ENCODE results near the gene L3MBTL3. TPM values are rescaled to one million over a fixed set of nuclear protein-coding genes. Genes with fewer than 3 reads are reported as not detected.

L3MBTL3 gene
- total RNA-seq, 1 donor from 2014 or later, result 8.1 TPM

- H3K36me3 Mint-ChIP-seq (ENCODE audit: low read depth), result no peaks in the 10 kb centered on the region
- H3K27ac Mint-ChIP-seq, result no peak overlapping the region
- no peak for DNase-seq
- peaks cover 23% of the 10 kb centered on the region for H3K27me3 Mint-ChIP-seq
- no peaks in the 10 kb centered on the region for H3K4me1 Mint-ChIP-seq
- H3K4me3 Mint-ChIP-seq, result no peak overlapping the region
- peaks cover 3% of the 10 kb centered on the region for H3K9me3 Mint-ChIP-seq
- intact Hi-C loops (cut with micrococcal nuclease), result no loop called here
Measured at GRCh38 chr6:130012728-130013127, 5.7 kb upstream of the L3MBTL3 start.

GRCh38 chr6:130018744-130019325, 454 bp downstream of the L3MBTL3 start:
- DNase-seq, result no peak
- H3K27me3 Mint-ChIP-seq, result peaks cover 16% of the 10 kb centered on the region
- H3K27ac Mint-ChIP-seq, result peak overlapping the region; percentile 96
- H3K4me1 Mint-ChIP-seq, result peaks cover 15% of the 10 kb centered on the region
- H3K4me3 Mint-ChIP-seq, result peak overlapping the region; percentile 100
- peaks cover 13% of the 10 kb centered on the region for H3K36me3 Mint-ChIP-seq (ENCODE audit: low read depth)
- intact Hi-C loops (cut with micrococcal nuclease), result loop anchor here (2.0 kb wide), 1 partner anchor 528 kb away; no protein-coding TSS in a partner anchor
- H3K9me3 Mint-ChIP-seq, result no peaks in the 10 kb centered on the region

- peak; percentile 78 for DNase-seq
- Mint-ChIP-seq H3K36me3 (ENCODE audit: low read depth) (peaks cover 16% of the 10 kb centered on the region), H3K9me3 (no peaks in the 10 kb centered on the region), H3K4me3 (peak overlapping the region; percentile 89), H3K27ac (peak overlapping the region; percentile 85), H3K27me3 (peaks cover 16% of the 10 kb centered on the region), H3K4me1 (peaks cover 16% of the 10 kb centered on the region)
- intact Hi-C loops (cut with micrococcal nuclease), result loop anchor here (2.0 to 10.0 kb wide), 5 partner anchors 252 to 529 kb away; no protein-coding TSS in a partner anchor
Measured at GRCh38 chr6:130019326-130020072, 1.1 kb downstream of the L3MBTL3 start.

DNA sequence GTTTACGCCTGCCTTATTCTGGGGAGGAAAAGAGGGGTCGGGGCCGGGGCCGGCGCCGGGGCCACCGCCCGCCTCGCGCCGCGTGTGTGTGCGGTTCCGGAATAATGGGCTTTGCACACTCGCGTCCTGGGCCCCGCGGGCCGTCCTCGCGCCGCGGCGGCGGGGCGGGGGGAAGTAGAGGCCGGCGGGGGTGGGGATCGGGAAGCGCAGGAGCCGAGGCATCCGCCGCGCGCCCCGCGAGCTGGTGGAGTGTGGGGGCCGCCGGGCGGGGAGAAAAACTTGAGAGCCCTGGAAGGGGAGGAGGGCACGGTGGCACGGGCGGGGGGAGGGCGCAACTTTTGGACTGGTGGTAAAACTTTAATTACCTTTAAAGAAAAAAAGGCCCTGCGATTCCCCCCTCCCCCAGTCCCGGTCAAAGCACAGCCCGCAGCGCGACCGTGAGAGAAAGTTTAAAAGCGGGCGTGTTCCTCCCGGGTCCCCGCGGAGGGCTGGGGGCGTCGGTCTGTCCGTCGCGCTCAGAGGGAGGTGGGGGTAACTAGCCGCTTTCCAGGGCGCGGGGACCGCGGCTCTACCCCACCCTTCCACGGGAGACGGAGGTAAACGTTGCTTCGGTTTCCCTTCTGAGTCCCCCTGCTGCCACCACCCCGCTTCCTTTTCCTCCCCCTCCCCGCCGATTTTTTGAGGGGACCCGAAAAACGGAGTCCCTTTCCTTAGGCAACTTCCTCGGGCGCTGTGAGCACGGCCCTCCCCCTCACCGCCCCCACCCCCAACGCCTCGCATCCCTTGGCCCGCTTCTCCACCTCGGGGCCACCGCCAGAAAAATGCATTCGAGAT, 1.9 kb downstream of the L3MBTL3 start:
- intact Hi-C loops (cut with micrococcal nuclease), result loop anchor here (2.0 to 10.0 kb wide), 4 partner anchors 253 to 495 kb away; no protein-coding TSS in a partner anchor
- Mint-ChIP-seq H3K27me3 (peaks cover 13% of the 10 kb centered on the region), H3K36me3 (ENCODE audit: low read depth) (peaks cover 24% of the 10 kb centered on the region), H3K27ac (peak overlapping the region; percentile 93), H3K4me1 (peaks cover 17% of the 10 kb centered on the region), H3K4me3 (peak overlapping the region; percentile 95), H3K9me3 (peaks cover 4% of the 10 kb centered on the region)
- peak; percentile 81 for DNase-seq

- peaks cover 12% of the 10 kb centered on the region for H3K27me3 Mint-ChIP-seq
Measured at GRCh38 chr6:130020907-130021629, 2.7 kb downstream of the L3MBTL3 start.

GRCh38 chr6:130026859-130027258, 8.5 kb downstream of the L3MBTL3 start:
- intact Hi-C loops (cut with micrococcal nuclease), result loop anchor here (2.0 to 10.0 kb wide), 5 partner anchors 105 to 580 kb away; no protein-coding TSS in a partner anchor
- Mint-ChIP-seq H3K9me3 (peaks cover 5% of the 10 kb centered on the region), H3K4me1 (peaks cover 33% of the 10 kb centered on the region)

More at GRCh38 chr6:130020907-130021629, 2.7 kb downstream of the L3MBTL3 start:
- Mint-ChIP-seq H3K4me1 (peaks cover 17% of the 10 kb centered on the region), H3K4me3 (peak overlapping the region; percentile 95), H3K27ac (peak overlapping the region; percentile 93), H3K36me3 (ENCODE audit: low read depth) (peaks cover 30% of the 10 kb centered on the region), H3K9me3 (peaks cover 5% of the 10 kb centered on the region)
- peak; percentile 94 for DNase-seq
- intact Hi-C loops (cut with micrococcal nuclease), result loop anchor here (1.0 to 10.0 kb wide), 7 partner anchors 85 to 494 kb away; no protein-coding TSS in a partner anchor

GRCh38 chr6:130027948-130028347, 9.6 kb downstream of the L3MBTL3 start:
- DNase-seq, result no peak
- Mint-ChIP-seq H3K27ac (peak overlapping the region; percentile 72), H3K27me3 (peaks cover 5% of the 10 kb centered on the region), H3K4me3 (peak overlapping the region; percentile 36), H3K36me3 (ENCODE audit: low read depth) (peaks cover 34% of the 10 kb centered on the region), H3K9me3 (peaks cover 5% of the 10 kb centered on the region), H3K4me1 (peaks cover 34% of the 10 kb centered on the region)
- intact Hi-C loops (cut with micrococcal nuclease), result loop anchor here (2.0 to 10.0 kb wide), 5 partner anchors 104 to 581 kb away; no protein-coding TSS in a partner anchor

More at GRCh38 chr6:130026859-130027258, 8.5 kb downstream of the L3MBTL3 start:
- Mint-ChIP-seq H3K36me3 (ENCODE audit: low read depth) (peaks cover 34% of the 10 kb centered on the region), H3K27ac (no peak overlapping the region), H3K27me3 (peaks cover 9% of the 10 kb centered on the region), H3K4me3 (no peak overlapping the region)
- no peak for DNase-seq

- Mint-ChIP-seq H3K36me3 (ENCODE audit: low read depth) (peaks cover 29% of the 10 kb centered on the region), H3K9me3 (peaks cover 5% of the 10 kb centered on the region), H3K4me1 (peaks cover 43% of the 10 kb centered on the region), H3K27ac (peak overlapping the region; percentile 72), H3K27me3 (peaks cover 2% of the 10 kb centered on the region), H3K4me3 (peak overlapping the region; percentile 15)
- intact Hi-C loops (cut with micrococcal nuclease), result loop anchor here (5.0 to 10.0 kb wide), 4 partner anchors 103 to 582 kb away; no protein-coding TSS in a partner anchor
- DNase-seq, result peak; percentile 69
Measured at GRCh38 chr6:130029163-130029562, 10.8 kb downstream of the L3MBTL3 start.

GRCh38 chr6:130032758-130033340, 14.5 kb downstream of the L3MBTL3 start:
- intact Hi-C loops (cut with micrococcal nuclease), result loop anchor here (10.0 kb wide), 1 partner anchor 812 kb away; no protein-coding TSS in a partner anchor
- Mint-ChIP-seq H3K36me3 (ENCODE audit: low read depth) (peaks cover 11% of the 10 kb centered on the region), H3K4me1 (peaks cover 42% of the 10 kb centered on the region), H3K9me3 (no peaks in the 10 kb centered on the region), H3K27ac (no peak overlapping the region), H3K4me3 (no peak overlapping the region), H3K27me3 (no peaks in the 10 kb centered on the region)
- no peak for DNase-seq

- H3K4me1 Mint-ChIP-seq, result peaks cover 31% of the 10 kb centered on the region
- H3K4me3 Mint-ChIP-seq, result peak overlapping the region; percentile 25
- peaks cover 3% of the 10 kb centered on the region for H3K27me3 Mint-ChIP-seq
- H3K36me3 Mint-ChIP-seq (ENCODE audit: low read depth), result peaks cover 11% of the 10 kb centered on the region
- intact Hi-C loops (cut with micrococcal nuclease), result loop anchor here (10.0 kb wide), 1 partner anchor 811 kb away; no protein-coding TSS in a partner anchor
- DNase-seq, result no peak
- H3K9me3 Mint-ChIP-seq, result no peaks in the 10 kb centered on the region
- H3K27ac Mint-ChIP-seq, result peak overlapping the region; percentile 61
Measured at GRCh38 chr6:130033949-130034348, 15.6 kb downstream of the L3MBTL3 start.

GRCh38 chr6:130034378-130035146, 16.2 kb downstream of the L3MBTL3 start:
- peaks cover 3% of the 10 kb centered on the region for H3K27me3 Mint-ChIP-seq
- H3K4me1 Mint-ChIP-seq, result peaks cover 25% of the 10 kb centered on the region
- peak overlapping the region; percentile 25 for H3K4me3 Mint-ChIP-seq
- no peaks in the 10 kb centered on the region for H3K9me3 Mint-ChIP-seq
- intact Hi-C loops (cut with micrococcal nuclease), result loop anchor here (5.0 to 10.0 kb wide), 2 partner anchors 248 to 810 kb away; no protein-coding TSS in a partner anchor
- H3K27ac Mint-ChIP-seq, result peak overlapping the region; percentile 61
- peaks cover 11% of the 10 kb centered on the region for H3K36me3 Mint-ChIP-seq (ENCODE audit: low read depth)
- no peak for DNase-seq

GRCh38 chr6:130035211-130035610, 16.8 kb downstream of the L3MBTL3 start:
- H3K9me3 Mint-ChIP-seq, result no peaks in the 10 kb centered on the region
- no peak overlapping the region for H3K4me3 Mint-ChIP-seq
- H3K27ac Mint-ChIP-seq, result no peak overlapping the region
- peaks cover 25% of the 10 kb centered on the region for H3K4me1 Mint-ChIP-seq
- H3K36me3 Mint-ChIP-seq (ENCODE audit: low read depth), result peaks cover 12% of the 10 kb centered on the region
- no peak for DNase-seq
- peaks cover 3% of the 10 kb centered on the region for H3K27me3 Mint-ChIP-seq
- intact Hi-C loops (cut with micrococcal nuclease), result loop anchor here (5.0 to 10.0 kb wide), 2 partner anchors 247 to 810 kb away; no protein-coding TSS in a partner anchor
